ENCODE measurements around the gene APLP2.

Gene APLP2

DNA sequence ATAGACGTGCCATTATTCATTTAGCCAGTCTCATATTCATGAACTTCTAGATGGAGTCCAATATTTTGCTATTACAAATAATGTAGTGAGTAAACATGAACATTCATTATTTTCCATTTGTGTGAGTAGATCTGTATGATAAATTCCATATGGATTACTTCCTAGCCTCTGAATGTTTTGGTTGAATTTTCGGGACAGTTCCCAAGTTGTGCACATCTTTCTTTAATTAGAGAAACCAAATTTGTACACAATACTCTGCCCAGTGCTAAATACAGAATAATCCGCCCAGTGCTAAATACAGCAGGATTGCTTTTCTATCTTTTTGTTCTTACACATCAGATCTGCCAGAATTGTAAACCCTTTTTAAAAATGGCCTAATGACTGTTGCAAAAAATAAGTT is 17.1 kb upstream of the APLP2 start:
- Histone ChIP-seq H3K36me3 (ENCODE audit: control insufficient read depth in 5 of 5, insufficient read depth in 5 of 5, low read length in 5 of 5) (no peaks in the 10 kb centered on the region), H3K27ac (ENCODE audit: low read depth, low read length) (no peak overlapping the region), H3K9ac (ENCODE audit: low read length in 5 of 5) (no peak overlapping the region), H3K27me3 (ENCODE audit: control insufficient read depth in 5 of 5, insufficient read depth in 4 of 5, low read length in 5 of 5) (peaks cover 0 to 2% (median 0%) of the 10 kb centered on the region in 5 donors), H3K9me3 (ENCODE audit: control insufficient read depth in 5 of 5, low read length in 5 of 5) (peaks cover 0 to 5% (median 0%) of the 10 kb centered on the region in 5 donors), H3K4me1 (ENCODE audit: control insufficient read depth in 5 of 5, insufficient read depth in 5 of 5, low read length in 5 of 5) (peaks cover 0 to 6% (median 0%) of the 10 kb centered on the region in 5 donors), H3K4me3 (ENCODE audit: low read depth in 1 of 5, low read length in 5 of 5) (no peak overlapping the region)

DNA sequence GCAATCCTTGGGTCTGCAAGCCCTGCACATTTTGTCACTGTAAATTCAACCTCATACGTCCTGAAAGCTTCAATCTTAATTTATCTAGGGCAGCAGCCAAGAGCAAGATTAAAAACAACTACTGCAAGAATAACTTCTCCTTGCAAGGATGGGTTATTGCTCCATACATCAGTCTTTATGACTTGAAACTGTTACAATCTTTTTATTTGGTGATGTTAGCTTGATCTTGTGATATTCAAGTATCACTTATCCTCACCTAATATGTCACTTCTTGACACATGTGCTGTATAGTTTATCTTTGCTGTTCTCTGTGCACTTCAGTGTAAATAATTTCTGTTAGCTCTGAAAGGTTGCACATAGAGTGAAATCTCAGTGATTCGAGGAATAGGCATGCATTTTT is 14.7 kb upstream of the APLP2 start:
- H3K27me3 ChIP-seq (ENCODE audit: control insufficient read depth in 5 of 5, insufficient read depth in 4 of 5, low read length in 5 of 5): peaks cover 0 to 4% (median 2%) of the 10 kb centered on the region in 5 donors

DNA sequence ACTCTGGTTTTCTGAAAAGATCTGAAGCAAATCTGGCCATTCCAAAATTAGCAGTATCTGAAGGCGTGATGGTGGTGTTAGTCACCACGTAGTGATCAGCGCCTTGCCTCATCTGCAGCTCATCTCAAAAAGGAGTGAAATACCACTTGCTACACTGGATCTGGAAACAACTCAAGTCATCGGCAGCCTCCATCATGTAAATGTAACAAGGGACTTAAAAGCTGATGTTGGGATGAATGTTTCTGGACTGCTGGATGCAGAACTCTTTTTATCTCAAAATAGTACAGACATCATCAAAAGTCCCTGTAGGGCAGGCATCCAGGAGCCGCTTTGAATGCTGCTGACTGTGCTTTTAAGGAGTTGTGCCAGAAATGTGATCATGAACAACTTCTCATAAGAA is 14.1 kb upstream of the APLP2 start:
- Histone ChIP-seq H3K27me3 (ENCODE audit: control insufficient read depth in 5 of 5, insufficient read depth in 4 of 5, low read length in 5 of 5) (peaks cover 0 to 5% (median 2%) of the 10 kb centered on the region in 5 donors), H3K4me1 (ENCODE audit: control insufficient read depth in 5 of 5, insufficient read depth in 5 of 5, low read length in 5 of 5) (peaks cover 0 to 3% (median 0%) of the 10 kb centered on the region in 5 donors), H3K9ac (ENCODE audit: low read length in 5 of 5) (no peak overlapping the region), H3K27ac (ENCODE audit: low read depth, low read length) (no peak overlapping the region), H3K36me3 (ENCODE audit: control insufficient read depth in 5 of 5, insufficient read depth in 5 of 5, low read length in 5 of 5) (no peaks in the 10 kb centered on the region), H3K9me3 (ENCODE audit: control insufficient read depth in 5 of 5, low read length in 5 of 5) (peaks cover 0 to 5% (median 0%) of the 10 kb centered on the region in 5 donors), H3K4me3 (ENCODE audit: low read depth in 1 of 5, low read length in 5 of 5) (no peak overlapping the region)

More for the DNA sequence above, 14.7 kb upstream of the APLP2 start:
- Histone ChIP-seq H3K27ac (ENCODE audit: low read depth, low read length) (no peak overlapping the region), H3K9ac (ENCODE audit: low read length in 5 of 5) (no peak overlapping the region), H3K4me3 (ENCODE audit: low read depth in 1 of 5, low read length in 5 of 5) (no peak overlapping the region), H3K4me1 (ENCODE audit: control insufficient read depth in 5 of 5, insufficient read depth in 5 of 5, low read length in 5 of 5) (peaks cover 0 to 6% (median 0%) of the 10 kb centered on the region in 5 donors), H3K9me3 (ENCODE audit: control insufficient read depth in 5 of 5, low read length in 5 of 5) (peaks cover 0 to 5% (median 0%) of the 10 kb centered on the region in 5 donors), H3K36me3 (ENCODE audit: control insufficient read depth in 5 of 5, insufficient read depth in 5 of 5, low read length in 5 of 5) (no peaks in the 10 kb centered on the region)

DNA sequence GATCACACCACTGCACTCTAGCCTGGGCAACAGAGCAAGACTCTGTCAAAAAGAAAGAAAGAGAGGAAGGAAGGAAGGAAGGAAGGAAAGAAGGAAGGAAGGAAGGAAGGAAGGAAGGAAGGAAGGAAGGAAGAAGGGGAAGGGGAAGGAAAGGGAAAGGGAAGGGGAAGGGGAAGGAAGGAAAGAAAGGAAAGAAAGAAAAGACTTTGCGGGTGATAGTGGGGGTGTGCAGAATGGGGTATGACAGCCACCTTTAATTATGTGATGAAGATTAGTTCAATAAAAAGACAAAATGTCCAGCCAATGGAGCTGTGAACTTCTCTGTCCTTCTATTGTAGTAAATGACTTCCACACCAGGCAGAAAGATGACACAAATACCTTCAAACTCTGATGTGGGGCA is 8.7 kb upstream of the APLP2 start:
- Histone ChIP-seq H3K9me3 (ENCODE audit: control insufficient read depth in 5 of 5, low read length in 5 of 5) (no peaks in the 10 kb centered on the region), H3K27ac (ENCODE audit: low read depth, low read length) (no peak overlapping the region), H3K36me3 (ENCODE audit: control insufficient read depth in 5 of 5, insufficient read depth in 5 of 5, low read length in 5 of 5) (no peaks in the 10 kb centered on the region), H3K4me3 (ENCODE audit: low read depth in 1 of 5, low read length in 5 of 5) (no peak overlapping the region), H3K27me3 (ENCODE audit: control insufficient read depth in 5 of 5, insufficient read depth in 4 of 5, low read length in 5 of 5) (peaks cover 0 to 5% (median 2%) of the 10 kb centered on the region in 5 donors), H3K9ac (ENCODE audit: low read length in 5 of 5) (no peak overlapping the region), H3K4me1 (ENCODE audit: control insufficient read depth in 5 of 5, insufficient read depth in 5 of 5, low read length in 5 of 5) (peaks cover 0 to 6% (median 0%) of the 10 kb centered on the region in 5 donors)

DNA sequence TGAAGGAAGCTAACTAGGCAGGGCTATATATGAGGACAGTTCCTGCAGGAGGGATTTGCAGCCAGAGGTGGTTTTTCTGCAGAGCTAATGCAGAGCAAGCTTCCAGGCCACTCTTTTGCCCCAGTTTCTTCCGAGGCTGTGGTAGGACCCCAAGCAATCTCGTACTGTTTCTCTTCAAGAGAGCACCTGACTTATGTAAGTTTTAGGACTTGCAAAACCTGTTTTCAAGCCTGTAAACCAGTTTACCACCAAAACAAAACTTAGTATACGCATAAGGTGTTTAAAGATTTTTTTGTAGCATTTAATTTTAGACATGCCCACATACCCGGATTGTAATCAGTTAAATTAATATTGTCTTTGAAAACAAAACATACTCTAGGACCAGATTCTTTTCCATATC is 7.7 kb upstream of the APLP2 start:
- peaks cover 0 to 6% (median 0%) of the 10 kb centered on the region in 5 donors for H3K4me1 ChIP-seq (ENCODE audit: control insufficient read depth in 5 of 5, insufficient read depth in 5 of 5, low read length in 5 of 5)
- H3K36me3 ChIP-seq (ENCODE audit: control insufficient read depth in 5 of 5, insufficient read depth in 5 of 5, low read length in 5 of 5): no peaks in the 10 kb centered on the region
- H3K27me3 ChIP-seq (ENCODE audit: control insufficient read depth in 5 of 5, insufficient read depth in 4 of 5, low read length in 5 of 5): peaks cover 0 to 5% (median 2%) of the 10 kb centered on the region in 5 donors
- no peaks in the 10 kb centered on the region for H3K9me3 ChIP-seq (ENCODE audit: control insufficient read depth in 5 of 5, low read length in 5 of 5)
- no peak overlapping the region for H3K27ac ChIP-seq (ENCODE audit: low read depth, low read length)
- no peak overlapping the region for H3K9ac ChIP-seq (ENCODE audit: low read length in 5 of 5)
- no peak overlapping the region for H3K4me3 ChIP-seq (ENCODE audit: low read depth in 1 of 5, low read length in 5 of 5)

DNA sequence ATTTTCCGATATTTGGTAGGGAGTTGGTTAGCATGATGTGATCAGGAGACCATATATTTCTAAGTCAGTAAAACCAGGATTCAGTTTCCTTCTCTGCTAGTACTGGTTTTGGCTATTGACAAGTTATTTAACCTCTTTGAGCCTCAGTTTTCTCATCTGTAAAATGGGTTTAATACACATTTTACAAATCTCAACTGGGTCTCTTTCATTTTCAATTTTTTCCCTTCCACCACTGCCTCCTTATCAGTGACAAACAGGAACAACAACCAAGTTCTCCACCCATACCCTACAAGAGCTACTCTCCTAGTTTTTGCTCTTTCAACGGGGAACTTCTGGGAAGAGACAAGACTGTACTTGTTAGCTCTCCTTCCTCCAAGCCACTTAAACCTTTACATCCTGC is 6.2 kb upstream of the APLP2 start:
- no peak overlapping the region for H3K9ac ChIP-seq (ENCODE audit: low read length in 5 of 5)
- H3K36me3 ChIP-seq (ENCODE audit: control insufficient read depth in 5 of 5, insufficient read depth in 5 of 5, low read length in 5 of 5): no peaks in the 10 kb centered on the region
- H3K4me3 ChIP-seq (ENCODE audit: low read depth in 1 of 5, low read length in 5 of 5): no peak overlapping the region
- no peak overlapping the region for H3K27ac ChIP-seq (ENCODE audit: low read depth, low read length)
- no peaks in the 10 kb centered on the region for H3K9me3 ChIP-seq (ENCODE audit: control insufficient read depth in 5 of 5, low read length in 5 of 5)
- peaks cover 0 to 5% (median under 1%) of the 10 kb centered on the region in 5 donors for H3K27me3 ChIP-seq (ENCODE audit: control insufficient read depth in 5 of 5, insufficient read depth in 4 of 5, low read length in 5 of 5)
- H3K4me1 ChIP-seq (ENCODE audit: control insufficient read depth in 5 of 5, insufficient read depth in 5 of 5, low read length in 5 of 5): peaks cover 1 to 10% (median 4%) of the 10 kb centered on the region in 5 donors

DNA sequence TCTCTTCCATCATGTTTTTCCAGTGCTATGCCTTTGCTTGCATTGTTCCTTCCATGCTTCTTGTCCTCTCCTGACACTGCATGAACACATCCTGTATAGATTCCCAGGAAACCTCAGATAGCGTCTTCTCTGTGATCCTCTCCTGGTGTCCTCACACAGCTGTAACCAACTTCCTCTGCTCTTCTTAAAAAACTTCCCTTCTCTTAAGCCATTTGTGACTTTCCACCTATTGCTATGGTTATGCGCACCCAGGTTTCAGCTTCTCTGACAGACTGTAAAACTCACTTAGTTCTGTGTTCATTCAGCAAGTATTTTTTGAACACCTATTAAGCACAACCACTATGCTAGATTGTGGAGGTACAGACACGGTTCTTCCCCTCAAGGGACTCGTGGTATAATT is 5.1 kb upstream of the APLP2 start:
- Histone ChIP-seq H3K9ac (ENCODE audit: low read length in 5 of 5) (no peak overlapping the region), H3K36me3 (ENCODE audit: control insufficient read depth in 5 of 5, insufficient read depth in 5 of 5, low read length in 5 of 5) (no peaks in the 10 kb centered on the region), H3K9me3 (ENCODE audit: control insufficient read depth in 5 of 5, low read length in 5 of 5) (no peaks in the 10 kb centered on the region), H3K4me3 (ENCODE audit: low read depth in 1 of 5, low read length in 5 of 5) (no peak overlapping the region), H3K4me1 (ENCODE audit: control insufficient read depth in 5 of 5, insufficient read depth in 5 of 5, low read length in 5 of 5) (peaks cover 2 to 16% (median 11%) of the 10 kb centered on the region in 5 donors), H3K27ac (ENCODE audit: low read depth, low read length) (no peak overlapping the region), H3K27me3 (ENCODE audit: control insufficient read depth in 5 of 5, insufficient read depth in 4 of 5, low read length in 5 of 5) (peaks cover 0 to 5% (median 0%) of the 10 kb centered on the region in 5 donors)

DNA sequence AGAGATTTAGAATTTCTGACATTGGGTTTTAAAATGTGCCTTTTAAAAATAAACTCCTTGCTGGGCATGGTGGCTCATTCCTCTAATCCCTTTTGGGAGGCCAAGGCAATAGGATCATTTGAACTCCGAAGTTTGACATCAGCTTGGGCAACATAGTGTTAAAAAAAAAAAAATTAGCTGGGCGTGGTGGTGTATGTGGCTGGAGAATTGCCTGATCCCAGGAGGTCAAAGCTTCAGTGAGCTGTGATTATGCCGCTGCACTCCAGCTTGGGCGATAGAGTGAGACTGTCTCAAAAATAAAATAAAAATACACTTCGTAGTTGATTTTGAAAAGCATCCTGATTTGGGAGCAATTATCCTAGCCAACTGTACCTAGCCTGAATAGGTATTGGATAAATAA is 3.4 kb upstream of the APLP2 start:
- Histone ChIP-seq H3K36me3 (ENCODE audit: control insufficient read depth in 5 of 5, insufficient read depth in 5 of 5, low read length in 5 of 5) (no peaks in the 10 kb centered on the region), H3K4me3 (ENCODE audit: low read depth in 1 of 5, low read length in 5 of 5) (no peak overlapping the region), H3K4me1 (ENCODE audit: control insufficient read depth in 5 of 5, insufficient read depth in 5 of 5, low read length in 5 of 5) (peaks cover 2 to 22% (median 14%) of the 10 kb centered on the region in 5 donors), H3K9ac (ENCODE audit: low read length in 5 of 5) (no peak overlapping the region), H3K27ac (ENCODE audit: low read depth, low read length) (no peak overlapping the region), H3K27me3 (ENCODE audit: control insufficient read depth in 5 of 5, insufficient read depth in 4 of 5, low read length in 5 of 5) (no peaks in the 10 kb centered on the region), H3K9me3 (ENCODE audit: control insufficient read depth in 5 of 5, low read length in 5 of 5) (no peaks in the 10 kb centered on the region)

DNA sequence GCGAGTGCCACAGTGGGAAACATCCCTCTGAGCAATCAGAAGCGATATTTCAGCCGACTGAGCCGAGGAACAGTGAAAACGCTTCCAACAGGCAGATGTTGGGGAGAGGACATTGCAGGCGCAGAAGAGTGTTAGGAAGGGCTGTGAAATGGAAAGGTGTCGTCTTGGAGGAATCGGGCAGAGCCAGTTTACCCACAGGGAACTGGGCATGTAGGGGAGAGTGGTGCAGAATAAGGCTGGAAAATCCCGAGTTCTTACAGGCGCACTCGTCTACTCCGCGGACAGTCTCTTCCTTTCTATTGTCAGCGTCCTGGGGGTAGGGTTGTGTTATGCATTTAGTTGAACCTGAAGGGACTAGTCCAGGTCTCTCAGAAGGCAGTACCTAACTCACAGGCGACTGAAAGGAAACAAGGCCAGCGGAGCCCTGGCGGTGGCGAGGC is 1.1 kb upstream of the APLP2 start:
- Histone ChIP-seq H3K4me1 (ENCODE audit: control insufficient read depth in 5 of 5, insufficient read depth in 5 of 5, low read length in 5 of 5) (peaks cover 2 to 31% (median 23%) of the 10 kb centered on the region in 5 donors), H3K36me3 (ENCODE audit: control insufficient read depth in 5 of 5, insufficient read depth in 5 of 5, low read length in 5 of 5) (no peaks in the 10 kb centered on the region), H3K4me3 (ENCODE audit: low read depth in 1 of 5, low read length in 5 of 5) (peak overlapping the region; percentile 73 to 88 (median 86)), H3K27ac (ENCODE audit: low read depth, low read length) (peak overlapping the region; percentile 94), H3K27me3 (ENCODE audit: control insufficient read depth in 5 of 5, insufficient read depth in 4 of 5, low read length in 5 of 5) (no peaks in the 10 kb centered on the region), H3K9me3 (ENCODE audit: control insufficient read depth in 5 of 5, low read length in 5 of 5) (no peaks in the 10 kb centered on the region), H3K9ac (ENCODE audit: low read length in 5 of 5) (peak overlapping the region in 4 of 5 donors; percentile 78 to 87 (median 80))

DNA sequence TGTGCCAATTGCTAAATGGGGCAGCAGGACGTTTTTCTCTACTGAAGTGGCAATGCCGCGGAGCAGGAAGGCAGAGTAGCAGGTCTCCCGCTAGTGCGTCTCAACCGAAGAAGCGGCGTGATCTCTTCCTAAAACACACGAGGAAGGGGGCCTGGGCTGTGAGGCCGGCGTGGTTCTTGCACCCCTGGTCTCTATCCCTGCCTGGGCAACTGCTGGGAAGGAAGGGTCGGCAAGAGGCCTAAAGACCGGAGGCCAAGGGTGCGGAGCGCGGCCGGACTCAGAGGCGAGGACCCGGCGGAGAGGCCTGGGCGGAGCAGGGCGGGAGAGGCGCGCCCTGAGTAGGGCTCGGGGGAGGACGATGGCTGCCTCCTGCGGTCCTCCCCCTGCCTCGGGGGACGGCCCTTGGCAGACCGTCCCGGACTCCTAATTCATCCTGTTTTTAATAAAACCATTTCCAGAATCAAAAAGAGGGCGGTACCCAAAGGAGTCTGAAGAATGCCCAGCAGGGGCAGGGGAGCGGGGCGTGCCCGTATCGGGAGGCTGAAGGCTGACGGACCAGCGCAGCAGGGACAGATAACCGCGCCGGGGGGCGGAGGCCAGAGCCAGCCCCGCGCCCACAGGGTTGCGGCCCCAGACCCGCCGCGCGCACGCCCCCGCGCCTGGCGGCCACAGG is 572 bp upstream of the APLP2 start:
- Histone ChIP-seq H3K9ac (ENCODE audit: low read length in 5 of 5) (peak overlapping the region in 4 of 5 donors; percentile 78 to 87 (median 80)), H3K9me3 (ENCODE audit: control insufficient read depth in 5 of 5, low read length in 5 of 5) (no peaks in the 10 kb centered on the region), H3K4me1 (ENCODE audit: control insufficient read depth in 5 of 5, insufficient read depth in 5 of 5, low read length in 5 of 5) (peaks cover 2 to 31% (median 23%) of the 10 kb centered on the region in 5 donors), H3K4me3 (ENCODE audit: low read depth in 1 of 5, low read length in 5 of 5) (peak overlapping the region; percentile 73 to 88 (median 86)), H3K36me3 (ENCODE audit: control insufficient read depth in 5 of 5, insufficient read depth in 5 of 5, low read length in 5 of 5) (no peaks in the 10 kb centered on the region), H3K27ac (ENCODE audit: low read depth, low read length) (peak overlapping the region; percentile 94), H3K27me3 (ENCODE audit: control insufficient read depth in 5 of 5, insufficient read depth in 4 of 5, low read length in 5 of 5) (no peaks in the 10 kb centered on the region)

Data from subcutaneous abdominal adipose tissue (tissue), 5 donors.